ENCODE data around the gene TMEM144. TPM values are rescaled to one million over a fixed set of nuclear protein-coding genes. Genes with fewer than 3 reads are reported as not detected.

Gene TMEM144
- total RNA-seq, 1 donor from 2014 or later = 4.0 TPM

GRCh38 chr4:158201322-158201721 is 9.0 kb upstream of the TMEM144 start:
- H3K27ac ChIP-seq = peak overlapping the region in 1 of 2 donors; percentile 17
- no peaks in the 10 kb centered on the region for H3K27me3 ChIP-seq
- peaks cover 0 to 2% of the 10 kb centered on the region in 2 donors for H3K4me1 ChIP-seq
- intact Hi-C loops (cut with DNase I) = no loop called here
- H3K36me3 ChIP-seq = peaks cover 0 to 12% of the 10 kb centered on the region in 2 donors
- no peak overlapping the region for H3K4me3 ChIP-seq
- no peak for DNase-seq (ENCODE audit: low spot score in 2 of 2)
- TF ChIP-seq, protein P1, sequence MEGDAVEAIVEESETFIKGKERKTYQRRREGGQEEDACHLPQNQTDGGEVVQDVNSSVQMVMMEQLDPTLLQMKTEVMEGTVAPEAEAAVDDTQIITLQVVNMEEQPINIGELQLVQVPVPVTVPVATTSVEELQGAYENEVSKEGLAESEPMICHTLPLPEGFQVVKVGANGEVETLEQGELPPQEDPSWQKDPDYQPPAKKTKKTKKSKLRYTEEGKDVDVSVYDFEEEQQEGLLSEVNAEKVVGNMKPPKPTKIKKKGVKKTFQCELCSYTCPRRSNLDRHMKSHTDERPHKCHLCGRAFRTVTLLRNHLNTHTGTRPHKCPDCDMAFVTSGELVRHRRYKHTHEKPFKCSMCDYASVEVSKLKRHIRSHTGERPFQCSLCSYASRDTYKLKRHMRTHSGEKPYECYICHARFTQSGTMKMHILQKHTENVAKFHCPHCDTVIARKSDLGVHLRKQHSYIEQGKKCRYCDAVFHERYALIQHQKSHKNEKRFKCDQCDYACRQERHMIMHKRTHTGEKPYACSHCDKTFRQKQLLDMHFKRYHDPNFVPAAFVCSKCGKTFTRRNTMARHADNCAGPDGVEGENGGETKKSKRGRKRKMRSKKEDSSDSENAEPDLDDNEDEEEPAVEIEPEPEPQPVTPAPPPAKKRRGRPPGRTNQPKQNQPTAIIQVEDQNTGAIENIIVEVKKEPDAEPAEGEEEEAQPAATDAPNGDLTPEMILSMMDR (IDR thresholded peaks at IDR 0.05) = no peak
- no peaks in the 10 kb centered on the region for H3K9me3 ChIP-seq

DNA sequence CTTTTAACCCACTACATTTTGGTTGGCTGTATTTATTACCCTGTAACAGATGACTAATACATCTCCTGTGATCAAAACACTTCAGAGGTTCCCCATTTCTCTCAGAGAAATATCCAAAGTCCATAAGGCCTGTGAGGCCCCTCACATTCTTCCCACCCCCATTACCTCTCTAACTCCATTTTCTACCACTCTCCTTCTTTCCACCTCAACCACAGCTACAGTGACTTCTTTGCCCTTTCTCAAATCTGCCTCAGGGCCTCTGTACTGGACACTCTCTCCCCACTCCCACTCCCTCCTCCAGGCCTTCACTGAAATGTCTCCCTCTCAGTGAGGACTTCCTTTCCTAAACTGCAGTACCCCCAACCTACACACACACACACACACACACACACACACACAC is 8.4 kb upstream of the TMEM144 start:
- Histone ChIP-seq H3K27ac (peak overlapping the region in 1 of 2 donors; percentile 17), H3K27me3 (no peaks in the 10 kb centered on the region), H3K36me3 (peaks cover 0 to 12% of the 10 kb centered on the region in 2 donors), H3K4me1 (peaks cover 0 to 2% of the 10 kb centered on the region in 2 donors), H3K9me3 (no peaks in the 10 kb centered on the region), H3K4me3 (no peak overlapping the region)
- TF ChIP-seq, protein P1 (IDR thresholded peaks at IDR 0.05) = no peak
- intact Hi-C loops (cut with DNase I) = no loop called here
- DNase-seq (ENCODE audit: low spot score in 2 of 2) = no peak

DNA sequence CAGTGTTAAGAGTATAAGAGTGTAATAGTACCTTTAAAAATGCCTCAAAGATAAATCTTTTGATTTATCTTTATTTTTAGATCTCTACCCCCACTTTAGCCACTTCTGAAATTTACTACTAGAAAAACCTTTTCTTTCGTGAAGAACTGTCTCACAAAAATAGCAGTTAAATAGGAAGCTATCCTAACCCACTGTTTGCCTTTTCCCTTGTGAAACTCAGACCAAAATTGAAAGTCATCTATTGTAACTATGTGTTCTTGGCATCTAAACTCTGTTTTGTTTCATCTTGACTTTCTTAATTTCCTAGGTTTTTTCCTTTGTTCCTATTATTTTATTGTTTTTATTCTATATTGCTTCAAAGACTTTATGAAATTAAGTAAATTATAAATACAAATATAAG is 7.8 kb upstream of the TMEM144 start:
- no peaks in the 10 kb centered on the region for H3K27me3 ChIP-seq
- H3K9me3 ChIP-seq = no peaks in the 10 kb centered on the region
- H3K4me1 ChIP-seq = peaks cover 0 to 8% of the 10 kb centered on the region in 2 donors
- intact Hi-C loops (cut with DNase I) = no loop called here
- DNase-seq (ENCODE audit: low spot score in 2 of 2) = no peak
- H3K4me3 ChIP-seq = no peak overlapping the region
- H3K27ac ChIP-seq = peak overlapping the region; percentile 35 to 52
- peaks cover 0 to 12% of the 10 kb centered on the region in 2 donors for H3K36me3 ChIP-seq
- TF ChIP-seq, protein P1 (IDR thresholded peaks at IDR 0.05) = no peak

DNA sequence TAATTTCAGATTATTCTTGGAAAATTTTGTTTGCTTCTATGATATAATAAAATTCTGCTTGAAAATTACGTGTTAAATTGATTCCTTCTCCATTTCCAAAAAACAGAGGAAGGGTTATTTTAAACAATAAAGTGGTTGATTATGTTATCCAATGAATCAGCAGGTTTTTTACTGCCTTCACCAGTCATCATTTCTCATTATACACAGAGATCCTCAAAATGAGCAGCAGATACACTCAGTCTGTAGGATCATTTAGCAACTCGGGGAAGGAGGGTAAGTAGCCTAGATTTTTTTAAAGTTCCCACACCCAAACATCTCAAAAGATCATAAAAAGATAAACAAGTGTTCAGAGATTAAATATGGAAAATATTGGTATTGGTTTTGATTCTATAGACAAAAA is 6.8 kb upstream of the TMEM144 start:
- H3K27ac ChIP-seq = no peak overlapping the region
- no peaks in the 10 kb centered on the region for H3K27me3 ChIP-seq
- TF ChIP-seq, protein P1 (IDR thresholded peaks at IDR 0.05) = no peak
- peaks cover 0 to 10% of the 10 kb centered on the region in 2 donors for H3K4me1 ChIP-seq
- H3K36me3 ChIP-seq = peaks cover 0 to 12% of the 10 kb centered on the region in 2 donors
- no peaks in the 10 kb centered on the region for H3K9me3 ChIP-seq
- DNase-seq (ENCODE audit: low spot score in 2 of 2) = no peak
- intact Hi-C loops (cut with DNase I) = no loop called here
- H3K4me3 ChIP-seq = no peak overlapping the region

DNA sequence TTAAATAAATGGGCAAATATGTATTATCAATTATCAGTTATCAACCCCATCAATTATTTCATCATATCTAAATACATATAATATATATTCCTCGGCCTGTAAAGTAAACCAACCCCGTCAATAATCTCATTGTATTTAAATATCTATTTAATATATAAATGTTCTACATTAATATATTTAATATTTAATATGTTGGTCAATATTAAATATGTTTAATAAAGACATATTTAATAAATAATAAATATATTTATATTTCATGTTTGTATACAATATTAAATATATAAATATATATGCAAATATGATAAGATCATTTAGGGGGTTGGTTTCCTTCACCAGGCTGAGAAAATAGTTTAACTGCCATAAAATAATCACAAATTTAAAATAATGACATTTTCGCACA is 6.4 kb upstream of the TMEM144 start:
- H3K4me3 ChIP-seq = no peak overlapping the region
- peaks cover 0 to 12% of the 10 kb centered on the region in 2 donors for H3K36me3 ChIP-seq
- H3K9me3 ChIP-seq = no peaks in the 10 kb centered on the region
- TF ChIP-seq, protein P1 (IDR thresholded peaks at IDR 0.05) = no peak
- no peak for DNase-seq (ENCODE audit: low spot score in 2 of 2)
- H3K4me1 ChIP-seq = peaks cover 0 to 12% of the 10 kb centered on the region in 2 donors
- intact Hi-C loops (cut with DNase I) = no loop called here
- H3K27me3 ChIP-seq = no peaks in the 10 kb centered on the region
- no peak overlapping the region for H3K27ac ChIP-seq

Measured in ascending aorta (tissue), 2 donors.